ENCODE results near the gene B3GAT1. TPM values are rescaled to one million over a fixed set of nuclear protein-coding genes. Genes with fewer than 3 reads are reported as not detected.
A peak's percentile ranks its signal among the peaks of the same experiment; 100 is the strongest.

Gene B3GAT1
- total RNA-seq, 2 donors from 2014 or later = 20.6 to 29.5 TPM

DNA sequence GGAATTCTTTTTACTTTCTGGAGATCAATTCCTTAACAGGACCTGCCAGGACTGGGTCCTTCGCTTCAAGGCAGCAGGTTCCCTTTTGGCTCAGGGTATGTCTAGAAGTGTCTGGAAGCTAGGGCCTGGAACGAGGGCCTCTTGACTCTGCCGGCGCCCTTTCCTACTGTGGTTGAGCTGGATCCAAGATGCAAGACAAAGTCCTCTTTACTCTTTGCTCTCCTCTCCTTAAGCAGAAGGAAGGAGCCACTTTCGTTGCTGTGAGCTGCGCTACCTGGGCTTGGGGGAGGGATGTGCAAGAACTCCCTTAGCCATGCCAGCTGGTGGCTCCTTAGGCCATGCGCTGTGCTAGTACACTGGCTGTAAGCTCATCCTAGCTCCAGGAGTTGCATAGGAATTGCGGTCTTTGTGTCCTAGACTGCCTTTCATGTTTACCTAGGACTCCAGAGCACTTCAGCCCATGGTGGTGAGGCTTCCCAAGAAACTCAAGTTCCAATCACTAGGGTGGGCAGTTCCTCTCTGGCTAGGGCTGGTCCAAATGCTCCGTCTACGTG is 62.2 kb downstream of the B3GAT1 start:
- no peaks in the 10 kb centered on the region for H3K4me1 ChIP-seq (ENCODE audit: control insufficient read depth, insufficient read depth, low read length)
- no peaks in the 10 kb centered on the region for H3K27me3 ChIP-seq (ENCODE audit: control insufficient read depth, insufficient read depth, low read length, poor library complexity, severe bottlenecking)
- WGBS, 2 experiments (ENCODE audit: insufficient coverage in 1 of 2, insufficient read length in 1 of 2) = 87 to 95% methylated on average over 3 to 10 of the region's 10 CpGs
- H3K9ac ChIP-seq (ENCODE audit: extremely low read depth, low read length, poor library complexity, severe bottlenecking) = no peak overlapping the region
- peak; percentile 77 for DNase-seq
- no peaks in the 10 kb centered on the region for H3K36me3 ChIP-seq (ENCODE audit: control insufficient read depth, insufficient read depth, low read length)
- no peak overlapping the region for H3K27ac ChIP-seq (ENCODE audit: low read depth, low read length)
- no peaks in the 10 kb centered on the region for H3K27me3 Mint-ChIP-seq (ENCODE audit: insufficient read depth)
- H3K4me3 ChIP-seq (ENCODE audit: low read length) = no peak overlapping the region
- H3K9me3 ChIP-seq (ENCODE audit: control insufficient read depth, low read length) = no peaks in the 10 kb centered on the region
- TF ChIP-seq, protein P1, sequence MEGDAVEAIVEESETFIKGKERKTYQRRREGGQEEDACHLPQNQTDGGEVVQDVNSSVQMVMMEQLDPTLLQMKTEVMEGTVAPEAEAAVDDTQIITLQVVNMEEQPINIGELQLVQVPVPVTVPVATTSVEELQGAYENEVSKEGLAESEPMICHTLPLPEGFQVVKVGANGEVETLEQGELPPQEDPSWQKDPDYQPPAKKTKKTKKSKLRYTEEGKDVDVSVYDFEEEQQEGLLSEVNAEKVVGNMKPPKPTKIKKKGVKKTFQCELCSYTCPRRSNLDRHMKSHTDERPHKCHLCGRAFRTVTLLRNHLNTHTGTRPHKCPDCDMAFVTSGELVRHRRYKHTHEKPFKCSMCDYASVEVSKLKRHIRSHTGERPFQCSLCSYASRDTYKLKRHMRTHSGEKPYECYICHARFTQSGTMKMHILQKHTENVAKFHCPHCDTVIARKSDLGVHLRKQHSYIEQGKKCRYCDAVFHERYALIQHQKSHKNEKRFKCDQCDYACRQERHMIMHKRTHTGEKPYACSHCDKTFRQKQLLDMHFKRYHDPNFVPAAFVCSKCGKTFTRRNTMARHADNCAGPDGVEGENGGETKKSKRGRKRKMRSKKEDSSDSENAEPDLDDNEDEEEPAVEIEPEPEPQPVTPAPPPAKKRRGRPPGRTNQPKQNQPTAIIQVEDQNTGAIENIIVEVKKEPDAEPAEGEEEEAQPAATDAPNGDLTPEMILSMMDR (conservative IDR thresholded peaks at IDR 0.05) = no peak
- H3K36me3 Mint-ChIP-seq (ENCODE audit: low read depth) = peaks cover 2% of the 10 kb centered on the region
- peaks cover 7% of the 10 kb centered on the region for H3K4me1 Mint-ChIP-seq
- peaks cover 2% of the 10 kb centered on the region for H3K9me3 Mint-ChIP-seq
- H3K4me3 Mint-ChIP-seq = no peak overlapping the region
- no peak overlapping the region for H3K27ac Mint-ChIP-seq

DNA sequence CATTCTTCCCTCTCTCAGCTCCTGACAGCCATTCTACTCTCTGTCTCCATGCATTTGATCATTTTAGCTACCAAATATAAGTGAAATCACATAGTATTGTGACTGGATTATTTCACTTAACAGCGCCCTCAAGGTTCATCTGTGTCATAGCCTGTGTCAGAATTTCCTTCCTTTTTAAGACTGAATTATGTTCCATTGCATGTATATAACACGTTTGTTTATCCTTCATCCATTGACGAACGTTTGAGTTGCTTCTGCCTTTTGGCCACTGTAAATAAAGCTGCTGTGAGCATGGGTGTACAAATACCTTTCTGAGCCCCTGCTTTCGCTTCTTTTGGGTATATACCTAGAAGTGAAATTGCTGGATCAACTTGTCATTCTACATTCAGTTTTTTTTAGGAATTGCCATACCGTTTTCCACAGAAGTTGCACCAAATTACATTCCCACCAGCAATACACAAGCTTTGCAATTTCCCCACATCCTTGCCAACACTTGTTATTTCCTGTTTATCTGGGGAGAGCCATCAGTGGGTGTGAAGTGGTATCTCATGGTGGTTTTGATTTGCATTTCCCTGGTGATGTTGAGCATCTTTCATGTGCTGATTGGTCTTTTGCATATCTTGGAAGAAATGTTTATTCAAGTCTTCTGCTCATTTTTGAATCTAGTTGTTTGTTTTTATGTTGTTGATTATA is 62.8 kb downstream of the B3GAT1 start:
- H3K27me3 ChIP-seq (ENCODE audit: control insufficient read depth, insufficient read depth, low read length, poor library complexity, severe bottlenecking) = no peaks in the 10 kb centered on the region
- Mint-ChIP-seq H3K9me3 (peaks cover 2% of the 10 kb centered on the region), H3K27ac (no peak overlapping the region), H3K36me3 (ENCODE audit: low read depth) (peaks cover 2% of the 10 kb centered on the region), H3K27me3 (ENCODE audit: insufficient read depth) (no peaks in the 10 kb centered on the region), H3K4me1 (peaks cover 7% of the 10 kb centered on the region), H3K4me3 (no peak overlapping the region)
- no peak overlapping the region for H3K27ac ChIP-seq (ENCODE audit: low read depth, low read length)
- H3K36me3 ChIP-seq (ENCODE audit: control insufficient read depth, insufficient read depth, low read length) = no peaks in the 10 kb centered on the region
- H3K9me3 ChIP-seq (ENCODE audit: control insufficient read depth, low read length) = no peaks in the 10 kb centered on the region
- TF ChIP-seq, protein P1 (conservative IDR thresholded peaks at IDR 0.05) = no peak
- H3K4me1 ChIP-seq (ENCODE audit: control insufficient read depth, insufficient read depth, low read length) = no peaks in the 10 kb centered on the region
- no peak overlapping the region for H3K9ac ChIP-seq (ENCODE audit: extremely low read depth, low read length, poor library complexity, severe bottlenecking)
- no peak overlapping the region for H3K4me3 ChIP-seq (ENCODE audit: low read length)
- 82 to 91% methylated on average over 5 to 6 of the region's 6 CpGs for WGBS, 2 experiments (ENCODE audit: insufficient coverage in 1 of 2, insufficient read length in 1 of 2)
- DNase-seq = peak; percentile 59

DNA sequence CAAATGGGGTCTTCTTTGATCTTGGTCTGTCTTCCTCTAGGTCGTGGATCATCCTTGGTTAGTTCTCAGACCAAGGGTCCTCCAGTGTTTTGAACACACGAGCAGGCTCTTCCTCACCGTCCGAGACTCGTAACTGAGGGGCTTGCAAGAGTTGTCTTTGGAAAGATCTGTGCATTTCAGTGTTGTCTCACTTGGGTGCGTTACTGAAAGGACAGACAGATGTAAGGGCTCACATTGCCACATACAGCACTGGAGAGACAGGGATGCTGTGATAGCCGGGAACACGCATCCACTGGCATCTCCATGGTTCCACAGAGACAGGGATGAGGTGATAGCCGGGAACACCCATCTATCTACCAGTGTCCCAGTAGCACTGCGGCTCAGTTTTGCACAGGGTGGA is 64.6 kb downstream of the B3GAT1 start:
- Histone ChIP-seq H3K9ac (ENCODE audit: extremely low read depth, low read length, poor library complexity, severe bottlenecking) (no peak overlapping the region), H3K27ac (ENCODE audit: low read depth, low read length) (no peak overlapping the region), H3K36me3 (ENCODE audit: control insufficient read depth, insufficient read depth, low read length) (no peaks in the 10 kb centered on the region), H3K4me3 (ENCODE audit: low read length) (no peak overlapping the region), H3K27me3 (ENCODE audit: control insufficient read depth, insufficient read depth, low read length, poor library complexity, severe bottlenecking) (no peaks in the 10 kb centered on the region), H3K4me1 (ENCODE audit: control insufficient read depth, insufficient read depth, low read length) (no peaks in the 10 kb centered on the region), H3K9me3 (ENCODE audit: control insufficient read depth, low read length) (no peaks in the 10 kb centered on the region)
- Mint-ChIP-seq H3K36me3 (ENCODE audit: low read depth) (no peaks in the 10 kb centered on the region), H3K9me3 (no peaks in the 10 kb centered on the region), H3K27me3 (ENCODE audit: insufficient read depth) (peaks cover 2% of the 10 kb centered on the region), H3K4me1 (peaks cover 7% of the 10 kb centered on the region), H3K27ac (no peak overlapping the region), H3K4me3 (no peak overlapping the region)
- TF ChIP-seq, protein P1 (conservative IDR thresholded peaks at IDR 0.05) = no peak
- 92 to 97% methylated on average over 8 to 10 of the region's 10 CpGs for WGBS, 2 experiments (ENCODE audit: insufficient coverage in 1 of 2, insufficient read length in 1 of 2)
- DNase-seq = no peak

Measured in endodermal cell (in vitro differentiated cells).